Natural killer cell (primary cell): ENCODE measurements around the gene KRTAP10-8. TPM values are rescaled to one million over a fixed set of nuclear protein-coding genes. Genes with fewer than 3 reads are reported as not detected.

ENCODE experiments used
- ATAC-seq, 3 donors: fragments of 150-1000 bp in 2 of 3; fragments of 200-7000 bp in 1 of 3; cut with Tn5 transposase; 1 replicate in 1 of 3; 2 replicates in 2 of 3; pipeline ENCODE4 v1.10.0; 2021; ENCODE audit warnings: mild to moderate bottlenecking in 2 of 3, moderate library complexity in 2 of 3
- DNase-seq, 2 donors: peaks; one replicate each; pipeline versions ENCODE4 v3.0.0 to v3.0.0-alpha.2; 2013 to 2021; ENCODE audit warnings: mixed read lengths in 1 of 2
- H3K27ac ChIP-seq: one replicate; pipeline ENCODE4 v1.5.1; 2013; ENCODE audit warnings: mild to moderate bottlenecking, low read length
- H3K27me3 ChIP-seq: one replicate; pipeline ENCODE4 v1.6.1; 2013; ENCODE audit warnings: low read length; ENCODE audit not compliant: control insufficient read depth, insufficient read depth
- H3K36me3 ChIP-seq: one replicate; pipeline ENCODE4 v1.6.1; 2013; ENCODE audit warnings: low read length; ENCODE audit not compliant: control insufficient read depth, insufficient read depth
- H3K4me1 ChIP-seq: one replicate; pipeline ENCODE4 v1.6.1; 2013; ENCODE audit warnings: low read length; ENCODE audit not compliant: control insufficient read depth, insufficient read depth
- H3K4me3 ChIP-seq: one replicate; pipeline ENCODE4 v1.5.1; 2013; ENCODE audit warnings: low read length
- H3K9me3 ChIP-seq: one replicate; pipeline ENCODE4 v1.6.1; 2013; ENCODE audit warnings: low read length; ENCODE audit not compliant: control insufficient read depth, insufficient read depth
- H3K27ac Mint-ChIP-seq, 2 donors: one replicate each; pipeline ENCODE4 v1.8.0; 2022; ENCODE audit warnings: mild to moderate bottlenecking in 2 of 2, mixed read lengths in 2 of 2, moderate library complexity in 1 of 2
- H3K27me3 Mint-ChIP-seq, 2 donors: one replicate each; pipeline ENCODE4 v1.8.0; 2022; ENCODE audit warnings: low read depth in 2 of 2, mixed read lengths in 2 of 2
- H3K36me3 Mint-ChIP-seq: one replicate; pipeline ENCODE4 v1.8.0; 2022; ENCODE audit warnings: mixed read lengths
- H3K4me1 Mint-ChIP-seq, 2 donors: one replicate each; pipeline ENCODE4 v1.8.0; 2022; ENCODE audit warnings: mixed read lengths in 2 of 2
- H3K4me3 Mint-ChIP-seq: one replicate; pipeline ENCODE4 v1.8.0; 2022; ENCODE audit warnings: mild to moderate bottlenecking, moderate library complexity, mixed read lengths
- H3K9me3 Mint-ChIP-seq, 2 donors: one replicate each; pipeline ENCODE4 v1.8.0; 2022; ENCODE audit warnings: mixed read lengths in 2 of 2
- CTCF ChIP-seq: fragments of 200-600 bp; IDR thresholded peaks from one replicate; pipeline ENCODE4 v1.8.0; 2022; ENCODE audit warnings: antibody characterized with exemption
- WGBS: methylation state at CpG from one replicate; pipeline ENCODE4 v1.1.7; 2013; ENCODE audit warnings: missing lambda C conversion rate; ENCODE audit not compliant: insufficient coverage; 5-methylcytosine and 5-hydroxymethylcytosine counted together
- intact Hi-C: fragments of 100-400 bp; cut with micrococcal nuclease; formaldehyde crosslinking; loops from one replicate; pipeline ENCODE4 v1.14.2; 2022
- total RNA-seq, 4 donors: library from RNA; stranded (reverse); fragments of 120-200 nt in 1 of 4; gene quantifications; one replicate each; pipeline versions ENCODE4 v1.2.3 to v1.2.4, GENCODE V29; 2013 to 2022

Gene KRTAP10-8
- total RNA-seq: not detected
- not detected for total RNA-seq (2013)

GRCh38 chr21:44612029-44612486 is at the start of gene KRTAP10-8:
Gene KRTAP10-8, plus strand, starts transcription at chr21:44612079. Its CDS starts 22 bp downstream, at chr21:44612101.
- ATAC-seq (peak in 1 of 3 donors; percentile 43), DNase-seq (no peak)
- Histone ChIP-seq H3K27ac (no peak within 1 kb of the TSS), H3K4me3 (no peak within 1 kb of the TSS), H3K4me1 (peaks cover 15% of the 10 kb centered on the region), H3K27me3 (no peaks in the 10 kb centered on the region), H3K36me3 (no peaks in the 10 kb centered on the region), H3K9me3 (peaks cover 27% of the 10 kb centered on the region)
- Mint-ChIP-seq H3K36me3 (peaks cover 15% of the 10 kb centered on the region), H3K4me3 (peak within 1 kb of the TSS; percentile 17), H3K4me1 (peaks cover 0 to 20% of the 10 kb centered on the region in 2 donors), H3K27me3 (peaks cover 14 to 23% of the 10 kb centered on the region in 2 donors), H3K27ac (no peak within 1 kb of the TSS), H3K9me3 (peaks cover 2 to 14% of the 10 kb centered on the region in 2 donors)
- 85% methylated on average over 8 of the region's 8 CpGs for WGBS
- intact Hi-C loops: no loop called here
- no peak for TF ChIP-seq CTCF

- no peak for TF ChIP-seq CTCF
- H3K9me3 ChIP-seq: no peaks in the 10 kb centered on the region
- Mint-ChIP-seq H3K27me3 (peaks cover 2 to 3% of the 10 kb centered on the region in 2 donors), H3K4me3 (no peak overlapping the region), H3K27ac (peak overlapping the region in 1 of 2 donors; percentile 61), H3K9me3 (peaks cover 3 to 4% of the 10 kb centered on the region in 2 donors), H3K36me3 (peaks cover 12% of the 10 kb centered on the region), H3K4me1 (peaks cover 7 to 14% of the 10 kb centered on the region in 2 donors)
- intact Hi-C loops: no loop called here
- H3K27ac ChIP-seq: no peak overlapping the region
- no peaks in the 10 kb centered on the region for H3K27me3 ChIP-seq
- H3K4me3 ChIP-seq: no peak overlapping the region
- DNase-seq (no peak), ATAC-seq (no peak)
- H3K4me1 ChIP-seq: no peaks in the 10 kb centered on the region
- whole genome bisulfite sequencing: no CpG with 5 or more reads among the region's 1 CpG
- no peaks in the 10 kb centered on the region for H3K36me3 ChIP-seq
These were observed 47.8 kb upstream of the KRTAP10-8 start for GRCh38 chr21:44564099-44564498.

- ATAC-seq (no peak), DNase-seq (no peak)
- 20% methylated on average over 1 of the region's 1 CpG for WGBS
- TF ChIP-seq CTCF: no peak
- Mint-ChIP-seq H3K27me3 (peaks cover 6 to 8% of the 10 kb centered on the region in 2 donors), H3K36me3 (peaks cover 12% of the 10 kb centered on the region), H3K9me3 (peaks cover 3 to 4% of the 10 kb centered on the region in 2 donors), H3K27ac (peak overlapping the region; percentile 5 to 61), H3K4me1 (peaks cover 7 to 14% of the 10 kb centered on the region in 2 donors), H3K4me3 (peak overlapping the region; percentile 25)
- Histone ChIP-seq H3K27ac (peak overlapping the region; percentile 30), H3K36me3 (no peaks in the 10 kb centered on the region), H3K27me3 (no peaks in the 10 kb centered on the region), H3K4me1 (no peaks in the 10 kb centered on the region), H3K9me3 (no peaks in the 10 kb centered on the region), H3K4me3 (no peak overlapping the region)
- intact Hi-C loops: no loop called here
These were observed 46.8 kb upstream of the KRTAP10-8 start for GRCh38 chr21:44564886-44565598.
